Endometrial microvascular endothelial cells (primary cell): Measurements from ENCODE around the gene FOXN3. TPM values are rescaled to one million over a fixed set of nuclear protein-coding genes. Genes with fewer than 3 reads are reported as not detected.

ENCODE experiments used
- in situ Hi-C: cut with HindIII; loops from 2 replicates; pipeline ENCODE4 v1.10.0; 2017; ENCODE audit warnings: low sequenced_read_pairs, low pct_unique_long_range_greater_than_20kb; ENCODE audit errors: inconsistent ontology term
- total RNA-seq: library from RNA; depleted of rRNA; stranded (reverse); fragments of >200 nt; gene quantifications from one replicate; pipeline ENCODE4 v1.2.3, GENCODE V29; 2015; ENCODE audit errors: inconsistent ontology term

FOXN3 gene
- total RNA-seq, 1 donor from 2014 or later, result 49.3 TPM

DNA sequence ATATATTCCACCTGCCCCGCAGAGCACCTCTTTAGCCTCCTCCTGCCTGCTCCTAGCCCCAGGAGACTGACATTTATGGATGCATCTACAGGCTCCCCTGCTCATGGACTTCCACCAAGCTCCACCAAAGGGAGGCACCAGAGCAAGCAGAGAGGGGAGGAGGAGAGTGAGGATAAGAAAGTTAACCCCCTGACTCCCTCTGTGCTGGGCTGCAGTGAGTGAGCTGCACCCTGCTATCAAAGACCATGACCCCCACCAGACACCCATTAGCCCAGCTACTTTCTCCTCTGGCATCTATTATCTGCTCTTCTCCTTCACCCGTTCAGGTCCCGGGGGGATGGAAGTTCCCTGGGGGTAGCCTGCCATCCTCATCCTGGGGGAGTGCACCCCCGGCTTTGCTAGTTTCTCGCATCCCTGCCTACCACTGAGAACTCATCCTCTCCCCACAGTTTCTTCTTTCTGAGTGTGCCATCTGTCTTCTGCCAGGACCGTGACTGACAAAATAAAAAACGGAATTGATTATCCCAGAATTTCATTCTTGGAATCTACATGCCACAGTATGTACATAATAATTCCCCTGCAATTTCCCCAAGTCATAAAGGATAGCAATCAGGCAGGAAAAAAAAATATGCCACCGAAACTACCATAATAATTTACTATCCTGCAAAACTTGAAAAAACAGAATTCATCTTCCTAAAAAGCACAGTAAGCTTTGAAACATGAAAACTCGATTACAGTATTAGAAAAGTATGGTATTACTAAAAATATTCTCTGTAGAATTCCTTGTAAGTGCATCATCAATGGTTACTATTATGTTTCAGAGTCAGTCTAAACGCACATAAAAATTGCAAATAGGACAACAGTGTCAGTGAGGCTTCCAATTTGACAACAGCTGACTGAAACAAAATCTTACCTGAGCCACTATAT lies 45.2 kb downstream of the FOXN3 start:
- in situ Hi-C loops, result no loop called here

- in situ Hi-C loops, result no loop called here
Observed at GRCh38 chr14:89370781-89371180, 46.3 kb downstream of the FOXN3 start.

- in situ Hi-C loops, result no loop called here
Observed at GRCh38 chr14:89370381-89370780, 46.7 kb downstream of the FOXN3 start.

GRCh38 chr14:89369656-89370055 lies 47.4 kb downstream of the FOXN3 start:
- in situ Hi-C loops, result no loop called here

DNA sequence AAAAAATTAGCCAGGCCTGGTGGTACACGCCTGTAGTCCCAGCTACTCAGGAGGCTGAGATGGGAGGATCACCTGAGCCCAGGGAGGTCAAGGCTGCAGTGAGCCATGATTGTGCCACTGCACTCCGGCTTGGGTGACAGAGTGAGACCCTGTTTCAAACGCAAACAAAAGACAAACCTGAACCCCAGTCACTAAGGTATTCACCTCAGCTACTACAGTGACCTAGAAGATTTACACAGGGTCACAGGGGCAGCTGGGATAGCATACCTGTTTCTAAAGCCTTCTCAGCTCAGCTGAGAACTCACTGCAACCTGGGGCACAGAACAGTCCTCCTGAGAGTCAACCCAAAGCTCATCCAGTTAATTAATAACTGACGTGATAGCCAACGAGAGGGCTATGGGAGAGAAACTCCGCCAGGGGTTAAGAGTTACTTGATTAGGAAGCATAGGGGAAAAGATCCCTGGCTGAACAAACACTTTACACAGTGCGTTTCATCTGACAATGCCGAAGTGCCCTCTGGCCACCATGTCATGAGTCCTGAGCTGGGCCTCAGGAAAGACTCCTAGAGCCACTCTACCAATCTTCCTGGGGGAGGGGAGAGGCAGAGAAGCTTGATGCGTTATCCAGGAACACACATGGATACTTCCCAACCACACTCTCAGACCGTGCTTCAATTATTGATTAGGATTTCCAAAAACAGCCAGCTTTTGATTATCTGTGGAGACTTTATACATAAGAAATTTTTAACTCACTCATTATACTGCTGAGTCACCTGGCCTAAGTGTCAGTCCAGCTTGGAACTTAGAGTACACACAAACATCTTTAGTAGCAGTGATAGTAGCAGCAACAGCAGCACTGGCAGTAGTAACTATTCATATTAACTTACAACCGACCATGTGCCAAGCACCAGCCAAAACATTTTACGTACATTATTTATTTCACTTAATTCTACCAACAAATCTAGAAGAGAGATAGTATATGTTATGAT lies 48.2 kb downstream of the FOXN3 start:
- in situ Hi-C loops, result no loop called here

DNA sequence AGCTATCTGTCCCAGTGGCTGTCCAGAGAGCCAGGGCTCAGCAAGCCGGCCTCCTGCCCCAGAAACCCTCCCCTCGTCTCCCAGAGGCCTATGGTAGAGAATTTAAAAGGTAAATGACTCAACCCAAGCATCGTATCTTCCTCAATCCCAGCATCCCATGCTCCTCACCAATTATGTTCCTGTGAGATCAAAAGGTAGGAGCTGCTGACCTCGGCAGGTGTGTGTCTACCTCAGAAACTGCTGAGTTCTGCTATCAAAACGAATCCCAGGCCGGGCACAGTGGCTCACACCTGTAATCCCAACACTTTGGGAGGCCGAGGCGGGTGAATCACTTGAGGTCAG lies 49.3 kb downstream of the FOXN3 start:
- in situ Hi-C loops, result no loop called here

GRCh38 chr14:89366864-89367778 lies 49.9 kb downstream of the FOXN3 start:
- in situ Hi-C loops, result no loop called here

GRCh38 chr14:89365061-89365801 lies 51.8 kb downstream of the FOXN3 start:
- in situ Hi-C loops, result no loop called here

GRCh38 chr14:89364316-89364715 lies 52.7 kb downstream of the FOXN3 start:
- in situ Hi-C loops, result no loop called here

DNA sequence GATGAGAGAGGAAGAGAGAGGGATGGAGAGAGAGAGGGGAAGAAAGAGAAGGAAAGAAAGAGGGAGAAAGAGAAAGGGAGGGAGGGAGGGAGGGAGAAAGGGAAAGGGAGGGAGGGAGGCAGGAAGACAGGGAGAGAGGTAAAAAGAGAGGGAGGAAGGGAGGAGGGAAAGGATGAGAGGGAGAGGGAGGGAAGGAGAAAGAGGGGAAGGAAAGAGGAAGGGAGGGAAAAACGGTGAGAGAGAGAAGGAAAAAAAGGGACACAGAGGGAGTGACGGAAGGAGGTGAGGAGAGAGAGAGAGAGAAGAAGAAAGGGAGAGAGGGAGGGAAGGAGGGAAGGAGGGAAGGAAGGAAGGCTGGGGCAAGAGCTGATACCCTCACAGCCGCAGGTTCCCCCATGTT lies 56.8 kb downstream of the FOXN3 start:
- in situ Hi-C loops, result no loop called here

- in situ Hi-C loops, result no loop called here
Observed at GRCh38 chr14:89359477-89360222, 57.4 kb downstream of the FOXN3 start.

GRCh38 chr14:89357655-89358297 lies 59.3 kb downstream of the FOXN3 start:
- in situ Hi-C loops, result no loop called here

DNA sequence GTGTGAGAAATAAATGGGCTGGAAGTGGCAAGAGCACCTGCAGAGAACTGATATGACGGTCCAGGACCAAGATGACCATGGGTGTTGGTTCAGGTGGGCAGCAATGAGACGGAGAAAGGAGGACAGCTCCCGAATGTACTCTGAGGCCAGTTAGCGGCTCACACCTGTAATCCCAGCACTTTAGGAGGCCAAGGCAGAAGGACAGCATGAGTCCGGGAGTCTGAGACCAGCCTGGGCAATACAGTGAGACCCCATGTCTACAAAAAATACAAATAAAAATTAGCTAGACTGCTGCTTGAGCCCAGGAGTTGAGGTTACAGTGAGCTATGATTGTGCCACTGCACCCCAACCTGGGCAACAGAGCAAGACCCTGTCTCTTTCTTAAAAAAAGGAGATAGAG lies 60.1 kb downstream of the FOXN3 start:
- in situ Hi-C loops, result no loop called here

DNA sequence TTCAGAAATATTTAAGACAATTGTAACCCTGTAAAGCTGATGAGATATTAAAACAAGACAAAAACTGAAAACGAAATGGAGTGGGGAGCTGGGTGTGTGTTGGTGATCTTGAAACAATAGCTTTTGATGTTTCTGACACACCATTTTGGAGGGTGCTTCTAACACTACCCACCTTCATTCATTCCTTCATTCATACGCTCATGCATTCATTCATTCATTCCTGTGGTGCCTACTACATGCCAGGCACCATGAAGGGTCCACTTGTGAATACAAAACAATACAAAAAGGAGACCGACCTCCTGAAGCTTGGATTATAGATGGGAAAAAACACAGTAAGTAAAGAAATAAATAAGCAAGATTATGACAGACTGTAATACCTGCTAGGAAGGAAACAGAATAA lies 60.5 kb downstream of the FOXN3 start:
- in situ Hi-C loops, result no loop called here

DNA sequence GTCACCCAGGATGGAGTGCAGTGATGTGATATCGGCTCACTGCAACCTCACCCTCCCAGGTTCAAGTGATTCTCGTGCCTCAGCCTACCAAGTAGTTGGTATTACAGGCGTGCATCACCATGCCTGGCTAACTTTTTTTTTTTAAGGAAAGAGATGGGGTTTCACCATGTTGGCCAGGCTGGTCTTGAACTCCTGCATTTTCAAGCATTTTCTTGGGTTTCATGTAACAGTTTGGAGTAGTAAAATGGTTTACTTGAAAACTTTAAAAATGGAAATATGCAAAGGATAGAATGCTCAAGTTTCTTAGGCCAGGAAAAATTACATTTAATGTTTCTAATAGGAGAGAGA lies 63.3 kb downstream of the FOXN3 start:
- in situ Hi-C loops, result no loop called here

GRCh38 chr14:89352976-89353765 lies 63.9 kb downstream of the FOXN3 start:
- in situ Hi-C loops, result no loop called here
